Measurements from ENCODE around the gene SETSIP.
"Not testable (repeated sequence)": the region's sequence is repeated elsewhere in the genome, so short reads cannot be mapped to it uniquely, and the experiment has no call there.

DNA sequence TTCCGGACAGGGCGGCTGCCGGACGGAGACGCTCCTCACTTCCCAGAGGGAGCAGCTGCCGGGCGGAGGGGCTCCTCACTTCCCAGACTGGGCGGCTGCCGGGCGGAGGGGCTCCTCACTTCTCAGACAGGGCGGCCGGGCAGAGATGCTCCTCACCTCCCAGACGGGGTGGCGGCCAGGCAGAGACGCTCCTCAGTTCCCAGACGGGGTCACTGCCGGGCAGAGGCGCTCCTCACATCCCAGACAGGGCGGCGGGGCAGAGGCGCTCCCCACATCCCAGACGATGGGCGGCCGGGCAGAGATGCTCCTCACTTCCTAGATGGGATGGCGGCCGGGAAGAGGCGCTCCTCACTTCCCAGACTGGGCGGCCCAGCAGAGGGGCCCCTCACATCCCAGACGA is 49.2 kb downstream of the SETSIP start:
- TF ChIP-seq, protein P1, sequence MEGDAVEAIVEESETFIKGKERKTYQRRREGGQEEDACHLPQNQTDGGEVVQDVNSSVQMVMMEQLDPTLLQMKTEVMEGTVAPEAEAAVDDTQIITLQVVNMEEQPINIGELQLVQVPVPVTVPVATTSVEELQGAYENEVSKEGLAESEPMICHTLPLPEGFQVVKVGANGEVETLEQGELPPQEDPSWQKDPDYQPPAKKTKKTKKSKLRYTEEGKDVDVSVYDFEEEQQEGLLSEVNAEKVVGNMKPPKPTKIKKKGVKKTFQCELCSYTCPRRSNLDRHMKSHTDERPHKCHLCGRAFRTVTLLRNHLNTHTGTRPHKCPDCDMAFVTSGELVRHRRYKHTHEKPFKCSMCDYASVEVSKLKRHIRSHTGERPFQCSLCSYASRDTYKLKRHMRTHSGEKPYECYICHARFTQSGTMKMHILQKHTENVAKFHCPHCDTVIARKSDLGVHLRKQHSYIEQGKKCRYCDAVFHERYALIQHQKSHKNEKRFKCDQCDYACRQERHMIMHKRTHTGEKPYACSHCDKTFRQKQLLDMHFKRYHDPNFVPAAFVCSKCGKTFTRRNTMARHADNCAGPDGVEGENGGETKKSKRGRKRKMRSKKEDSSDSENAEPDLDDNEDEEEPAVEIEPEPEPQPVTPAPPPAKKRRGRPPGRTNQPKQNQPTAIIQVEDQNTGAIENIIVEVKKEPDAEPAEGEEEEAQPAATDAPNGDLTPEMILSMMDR (IDR thresholded peaks at IDR 0.05; ENCODE audit: insufficient read depth, low read depth, low read length), result not testable (repeated sequence)
- not testable (repeated sequence) for TF ChIP-seq EZH2 (IDR thresholded peaks at IDR 0.05; ENCODE audit: insufficient read depth, low read length)
